Mesodermal cell (in vitro differentiated cells): Measurements from ENCODE around the gene SPAM1.

ENCODE experiments used
- H3K27ac ChIP-seq: 2 replicates; pipeline ENCODE4 v1.7.0; 2013; ENCODE audit warnings: mild to moderate bottlenecking, low read depth, low read length, moderate library complexity; ENCODE audit not compliant: severe bottlenecking
- H3K36me3 ChIP-seq: 2 replicates; pipeline ENCODE4 v1.7.1; 2013; ENCODE audit warnings: mild to moderate bottlenecking, low read length, moderate library complexity; ENCODE audit not compliant: control insufficient read depth, insufficient read depth
- H3K4me1 ChIP-seq: one replicate; pipeline ENCODE4 v1.7.1; 2013; ENCODE audit warnings: mild to moderate bottlenecking, low read length; ENCODE audit not compliant: insufficient read depth, control insufficient read depth, poor library complexity, severe bottlenecking
- H3K4me3 ChIP-seq: 2 replicates; pipeline ENCODE4 v1.7.0; 2013; ENCODE audit warnings: low read length, control low read depth, mild to moderate bottlenecking; ENCODE audit not compliant: insufficient read depth, poor library complexity, severe bottlenecking; ENCODE audit errors: extremely low read depth
- H3K9me3 ChIP-seq: 2 replicates; pipeline ENCODE4 v1.7.1; 2013; ENCODE audit warnings: mild to moderate bottlenecking, low read length, moderate library complexity; ENCODE audit not compliant: control insufficient read depth
- WGBS, 2 experiments: methylation state at CpG; one replicate each; pipeline ENCODE4 v1.1.5; 2013; ENCODE audit warnings: missing lambda C conversion rate in 2 of 2; ENCODE audit not compliant: insufficient coverage in 2 of 2; 5-methylcytosine and 5-hydroxymethylcytosine counted together

Gene SPAM1

DNA sequence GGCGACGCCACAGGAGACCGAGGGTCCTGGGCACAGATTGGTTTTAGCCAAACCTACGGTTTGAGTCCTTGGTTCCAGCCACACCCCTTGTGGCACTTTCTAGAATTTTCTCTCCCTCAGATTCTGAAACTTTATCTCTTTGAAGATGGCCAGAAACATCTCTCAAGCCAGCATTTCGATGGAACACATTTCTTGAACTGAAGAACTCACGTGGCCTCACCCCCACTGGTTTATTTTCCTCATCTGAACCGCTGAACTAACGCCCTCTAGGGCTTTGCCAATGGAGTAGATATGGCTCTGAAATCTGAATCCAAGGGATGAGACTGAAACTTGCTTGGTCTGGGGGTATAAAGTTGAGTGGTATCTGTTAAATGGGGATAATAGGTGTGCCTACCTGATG is 6.7 kb upstream of the SPAM1 start:
- WGBS, 2 experiments, result 91 to 94% methylated on average over 5 to 8 of the region's 8 CpGs
- Histone ChIP-seq H3K9me3 (no peaks in the 10 kb centered on the region), H3K4me1 (no peaks in the 10 kb centered on the region), H3K27ac (no peak overlapping the region), H3K4me3 (no peak overlapping the region), H3K36me3 (no peaks in the 10 kb centered on the region)

DNA sequence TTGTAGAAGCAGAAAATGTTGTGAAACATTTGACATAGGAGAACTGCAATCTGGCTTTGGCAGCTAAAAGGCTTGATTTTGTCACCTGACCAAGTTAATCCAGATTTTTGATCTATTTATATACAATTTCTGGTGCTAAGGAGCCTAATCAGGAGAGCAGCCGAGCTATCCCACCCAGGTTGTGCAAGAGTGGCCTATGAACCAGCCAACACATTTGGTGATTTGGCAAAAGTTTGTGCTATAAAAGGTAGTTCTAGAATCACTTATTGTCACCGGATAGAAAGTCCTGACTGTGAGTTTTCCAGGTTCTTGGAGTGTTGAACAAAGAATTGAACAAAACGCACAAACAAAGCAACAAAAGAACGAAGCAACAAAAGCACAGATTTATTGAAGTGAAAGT is 1.4 kb upstream of the SPAM1 start:
- Histone ChIP-seq H3K4me1 (no peaks in the 10 kb centered on the region), H3K27ac (no peak overlapping the region), H3K9me3 (no peaks in the 10 kb centered on the region), H3K4me3 (no peak overlapping the region), H3K36me3 (no peaks in the 10 kb centered on the region)
- 90 to 95% methylated on average over 4 of the region's 4 CpGs for WGBS, 2 experiments

DNA sequence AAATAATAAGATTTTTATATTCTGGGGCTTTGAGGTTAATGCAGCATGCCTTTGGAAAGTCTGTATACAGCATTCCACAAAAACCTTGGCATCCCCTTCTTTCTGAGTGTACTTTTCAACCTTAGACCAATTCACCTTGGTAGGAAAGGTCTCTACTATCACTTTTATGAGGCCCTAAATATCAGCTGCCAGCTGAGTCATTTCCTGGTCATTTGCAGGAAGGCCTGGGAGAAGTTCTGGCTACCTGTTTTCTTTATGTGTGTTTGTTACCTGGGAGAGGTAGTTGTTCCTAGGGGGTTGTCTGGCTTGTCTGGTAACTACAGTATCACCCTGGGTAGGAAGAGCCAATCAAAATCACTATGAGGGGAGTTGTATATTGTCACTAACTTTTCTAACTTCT is 4.1 kb downstream of the SPAM1 start:
- Histone ChIP-seq H3K36me3 (no peaks in the 10 kb centered on the region), H3K4me1 (peaks cover 16% of the 10 kb centered on the region), H3K4me3 (no peak overlapping the region), H3K9me3 (no peaks in the 10 kb centered on the region), H3K27ac (peak overlapping the region; percentile 43)

DNA sequence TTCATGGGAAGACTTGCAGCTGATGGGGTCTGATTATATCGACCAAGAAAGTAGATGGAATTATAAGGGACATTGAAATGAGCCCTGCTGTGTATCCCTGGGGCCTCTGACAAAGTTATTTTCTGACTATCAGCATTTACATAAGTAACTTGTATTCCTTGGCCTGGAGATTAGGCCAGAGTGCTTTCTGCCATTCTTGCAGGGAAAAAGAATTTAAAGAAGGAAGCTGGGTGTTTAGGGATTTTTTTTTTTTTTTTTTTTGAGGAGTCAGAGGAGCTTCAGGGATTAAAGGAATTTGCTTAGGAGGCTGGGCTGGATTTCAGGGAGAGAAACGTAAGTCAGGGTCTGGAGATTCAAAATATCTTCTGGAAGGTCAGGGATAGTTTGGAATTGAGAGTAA is 4.6 kb downstream of the SPAM1 start:
- no peaks in the 10 kb centered on the region for H3K9me3 ChIP-seq
- no peaks in the 10 kb centered on the region for H3K36me3 ChIP-seq
- 43 to 78% methylated on average over 1 of the region's 2 CpGs for WGBS, 2 experiments
- no peak overlapping the region for H3K4me3 ChIP-seq
- peaks cover 16% of the 10 kb centered on the region for H3K4me1 ChIP-seq
- peak overlapping the region; percentile 43 for H3K27ac ChIP-seq

DNA sequence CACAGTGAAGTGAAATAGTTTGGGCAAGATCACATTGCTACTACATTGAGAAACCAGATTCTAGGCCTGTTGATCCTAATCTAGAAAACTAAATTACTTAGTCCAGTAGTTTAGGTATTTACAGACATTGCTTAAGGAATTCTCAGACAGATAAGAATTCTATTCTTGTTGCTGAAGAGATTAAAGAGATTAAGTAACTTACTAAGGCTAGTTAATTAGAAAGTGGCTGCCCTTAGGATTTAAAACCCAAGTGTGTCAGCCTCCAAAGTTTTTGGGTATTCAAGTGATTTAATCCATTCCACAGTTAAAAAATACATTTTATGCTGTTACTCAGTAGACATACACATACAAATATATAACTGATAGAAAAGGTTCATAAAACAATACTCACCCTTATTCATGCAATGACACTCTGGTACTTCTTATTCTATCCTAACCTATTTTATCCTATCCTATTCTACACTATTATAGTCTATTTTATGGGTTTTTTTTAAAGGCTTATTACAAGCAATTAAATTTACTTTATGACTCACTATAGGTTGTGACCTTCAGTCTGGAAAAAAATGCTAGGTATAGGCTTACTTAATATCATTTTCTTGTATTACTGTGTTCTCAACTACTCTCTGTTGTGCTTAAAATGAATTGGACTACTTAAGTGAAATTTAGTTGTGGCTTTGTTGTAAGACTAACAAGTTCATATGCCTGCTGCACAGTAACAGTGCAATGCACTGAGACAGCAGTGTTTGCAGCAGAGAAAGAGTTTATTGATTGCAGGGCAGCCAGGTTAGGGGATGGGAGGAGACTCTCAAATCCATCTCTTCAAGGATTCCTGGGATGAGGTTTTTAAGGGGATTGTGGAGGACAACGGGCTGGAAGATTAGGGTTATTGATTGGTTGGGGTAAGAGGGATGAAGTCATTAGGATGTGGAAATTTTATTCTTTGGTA is 10.7 kb downstream of the SPAM1 start:
- peaks cover 18% of the 10 kb centered on the region for H3K9me3 ChIP-seq
- no peak overlapping the region for H3K4me3 ChIP-seq
- H3K4me1 ChIP-seq, result no peaks in the 10 kb centered on the region
- H3K27ac ChIP-seq, result no peak overlapping the region
- no CpG with 5 or more reads among the region's 1 CpG for WGBS, 2 experiments
- no peaks in the 10 kb centered on the region for H3K36me3 ChIP-seq

DNA sequence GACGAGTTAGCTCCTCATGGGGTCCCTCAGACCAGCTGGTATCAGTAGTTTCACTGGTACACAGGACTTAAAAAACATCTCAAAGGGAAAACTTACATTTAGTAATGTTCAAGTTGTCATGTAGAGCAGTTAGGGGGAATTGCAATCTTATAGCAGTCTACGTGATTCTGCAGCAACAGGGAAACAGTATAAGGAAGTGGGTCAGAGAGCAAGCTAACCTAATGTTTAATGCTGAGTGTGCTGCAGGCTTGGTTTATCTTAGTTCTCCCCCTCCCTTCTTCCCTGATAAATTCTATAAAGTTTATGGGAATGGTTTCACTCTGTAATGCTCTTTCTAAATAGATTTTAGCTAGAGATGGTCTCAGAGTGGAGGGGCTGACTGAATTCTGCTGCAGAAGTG is 11.3 kb downstream of the SPAM1 start:
- WGBS, 2 experiments, result 100% methylated on average over 1 of the region's 2 CpGs; no CpG with 5 or more reads in 1 of the 2 experiments
- H3K4me3 ChIP-seq, result no peak overlapping the region
- H3K4me1 ChIP-seq, result no peaks in the 10 kb centered on the region
- H3K27ac ChIP-seq, result no peak overlapping the region
- H3K36me3 ChIP-seq, result no peaks in the 10 kb centered on the region
- peaks cover 18% of the 10 kb centered on the region for H3K9me3 ChIP-seq

DNA sequence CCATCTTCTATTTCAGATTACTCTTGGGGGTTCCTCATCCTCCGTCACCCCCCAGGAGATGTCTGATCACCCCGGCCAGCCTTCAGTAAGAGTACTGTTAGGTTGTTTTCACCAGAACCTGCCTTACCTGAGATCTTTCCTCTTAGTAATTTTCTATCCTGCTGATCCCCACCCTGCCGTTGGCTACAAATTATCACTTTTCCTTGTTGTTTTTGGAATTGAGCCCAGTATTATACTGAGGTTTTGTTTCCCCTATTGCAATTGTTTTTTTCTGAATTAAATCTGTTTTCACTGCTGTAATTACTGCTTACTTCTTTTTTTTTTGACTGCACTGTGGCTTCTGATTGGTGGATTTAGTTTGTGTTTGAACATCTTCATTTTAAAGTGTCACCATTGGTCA is 14.7 kb downstream of the SPAM1 start:
- H3K36me3 ChIP-seq, result no peaks in the 10 kb centered on the region
- H3K4me1 ChIP-seq, result no peaks in the 10 kb centered on the region
- H3K27ac ChIP-seq, result no peak overlapping the region
- 63% methylated on average over 2 of the region's 3 CpGs; no CpG with 5 or more reads in 1 of the 2 experiments for WGBS, 2 experiments
- no peak overlapping the region for H3K4me3 ChIP-seq
- H3K9me3 ChIP-seq, result peaks cover 18% of the 10 kb centered on the region

DNA sequence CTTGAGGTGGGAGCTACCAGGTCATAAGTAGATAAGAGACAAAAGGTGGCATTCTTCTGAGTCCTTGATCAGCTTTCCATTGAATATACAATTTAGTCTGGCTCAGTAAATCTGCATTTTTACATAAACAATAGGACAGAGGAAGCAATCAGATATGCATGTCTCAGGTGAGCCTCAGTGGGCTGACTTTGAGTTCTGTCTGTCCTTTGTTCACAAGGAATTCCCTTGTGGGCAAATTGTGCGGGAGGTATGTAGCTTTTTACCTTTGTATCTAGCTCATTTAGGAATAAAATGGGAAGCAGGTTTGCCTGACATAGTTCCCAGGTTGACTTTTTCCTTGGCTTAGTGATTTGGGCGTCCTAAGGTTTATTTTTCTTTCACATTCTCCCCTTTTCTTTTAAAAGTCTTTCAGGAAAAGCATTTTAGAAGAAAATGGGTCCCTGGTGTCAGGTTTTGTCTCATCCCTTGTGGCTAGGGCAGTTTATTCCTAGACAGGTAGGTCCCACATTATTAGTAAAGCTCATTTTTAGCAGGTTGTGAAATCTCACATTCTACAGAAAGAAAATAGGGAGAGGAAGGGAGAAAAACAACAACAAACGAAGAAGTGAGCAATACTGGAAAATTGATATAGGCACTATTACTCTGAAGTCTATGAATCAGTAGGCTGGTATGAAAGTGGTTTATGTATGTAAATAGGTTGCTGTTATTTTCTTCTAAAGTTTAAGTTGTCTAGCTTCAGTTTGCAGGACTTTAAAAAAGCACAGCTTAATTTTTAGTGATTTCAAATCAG is 16.5 kb downstream of the SPAM1 start:
- Histone ChIP-seq H3K4me3 (no peak overlapping the region), H3K4me1 (no peaks in the 10 kb centered on the region), H3K27ac (no peak overlapping the region), H3K9me3 (peaks cover 1% of the 10 kb centered on the region), H3K36me3 (no peaks in the 10 kb centered on the region)
- WGBS, 2 experiments, result 80 to 100% methylated on average over 1 of the region's 3 CpGs

DNA sequence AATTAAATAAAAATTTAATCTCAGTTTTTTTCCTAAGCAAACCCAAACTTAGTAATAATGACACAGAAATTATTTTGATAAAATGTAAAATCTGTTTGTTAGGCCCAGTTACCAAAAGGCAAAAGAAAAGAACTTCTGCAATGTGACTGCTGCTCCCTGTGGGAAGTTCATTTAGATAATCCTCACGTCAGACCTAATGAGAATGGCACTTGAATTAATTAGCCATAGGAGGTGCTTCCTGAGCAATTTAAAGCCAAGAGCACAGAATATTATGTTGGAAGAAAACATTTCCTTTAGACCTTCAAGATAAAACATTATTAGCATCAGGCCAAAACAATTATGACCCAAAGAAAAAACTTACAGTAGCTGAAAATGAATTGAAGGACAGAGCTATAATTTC is 19.4 kb downstream of the SPAM1 start:
- H3K4me1 ChIP-seq, result no peaks in the 10 kb centered on the region
- no peak overlapping the region for H3K4me3 ChIP-seq
- H3K27ac ChIP-seq, result no peak overlapping the region
- 50 to 75% methylated on average over 1 of the region's 1 CpG for WGBS, 2 experiments
- H3K36me3 ChIP-seq, result no peaks in the 10 kb centered on the region
- H3K9me3 ChIP-seq, result no peaks in the 10 kb centered on the region

DNA sequence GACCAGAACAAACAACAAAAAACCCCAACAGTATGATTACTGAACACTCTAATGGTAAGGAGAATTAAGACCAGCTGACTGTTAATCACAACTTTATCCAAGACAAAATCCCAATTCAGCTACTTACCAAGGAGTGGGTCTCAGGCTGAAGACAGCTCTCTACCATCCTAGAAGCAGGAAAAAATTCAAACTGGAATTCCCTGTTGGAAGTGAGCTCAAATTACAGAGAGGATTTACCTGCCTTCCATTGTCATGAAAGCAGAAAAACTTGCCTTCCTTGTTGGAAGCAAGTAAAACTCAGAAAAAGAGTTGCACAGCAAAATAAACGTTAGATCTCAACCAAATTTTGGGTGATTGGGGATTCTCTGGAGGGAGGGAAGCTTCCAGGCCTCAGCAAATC is 20.9 kb downstream of the SPAM1 start:
- no peak overlapping the region for H3K27ac ChIP-seq
- H3K9me3 ChIP-seq, result no peaks in the 10 kb centered on the region
- no peaks in the 10 kb centered on the region for H3K36me3 ChIP-seq
- 50 to 57% methylated on average over 1 of the region's 1 CpG for WGBS, 2 experiments
- H3K4me1 ChIP-seq, result no peaks in the 10 kb centered on the region
- no peak overlapping the region for H3K4me3 ChIP-seq

DNA sequence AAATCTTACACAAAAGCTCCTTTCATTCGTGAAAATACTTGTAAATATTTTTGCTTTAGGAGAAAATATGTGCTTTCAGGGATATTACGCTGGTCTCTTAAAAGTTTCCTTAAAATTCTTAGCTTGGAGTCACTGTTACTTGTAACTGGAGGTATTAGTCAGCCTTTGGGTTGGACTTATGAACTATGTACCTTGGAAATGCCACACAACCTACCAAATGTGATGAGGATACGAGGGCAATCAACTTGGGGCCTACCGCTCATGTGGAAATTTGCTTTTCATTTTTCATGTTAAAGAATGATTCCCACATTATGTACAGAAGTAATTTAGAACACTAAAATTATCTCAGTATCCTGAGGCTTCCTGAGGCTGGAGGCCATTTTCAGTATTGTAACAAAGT is 23.1 kb downstream of the SPAM1 start:
- Histone ChIP-seq H3K4me3 (no peak overlapping the region), H3K4me1 (no peaks in the 10 kb centered on the region), H3K9me3 (no peaks in the 10 kb centered on the region), H3K27ac (no peak overlapping the region), H3K36me3 (no peaks in the 10 kb centered on the region)
- no CpG with 5 or more reads among the region's 4 CpGs for WGBS, 2 experiments
